ENCODE data around the gene LIAS. TPM values are rescaled to one million over a fixed set of nuclear protein-coding genes. Genes with fewer than 3 reads are reported as not detected.

The LIAS gene
- total and polyA plus RNA-seq, 4 donors, result 8.6 to 26.7 (median 12.5) TPM

DNA sequence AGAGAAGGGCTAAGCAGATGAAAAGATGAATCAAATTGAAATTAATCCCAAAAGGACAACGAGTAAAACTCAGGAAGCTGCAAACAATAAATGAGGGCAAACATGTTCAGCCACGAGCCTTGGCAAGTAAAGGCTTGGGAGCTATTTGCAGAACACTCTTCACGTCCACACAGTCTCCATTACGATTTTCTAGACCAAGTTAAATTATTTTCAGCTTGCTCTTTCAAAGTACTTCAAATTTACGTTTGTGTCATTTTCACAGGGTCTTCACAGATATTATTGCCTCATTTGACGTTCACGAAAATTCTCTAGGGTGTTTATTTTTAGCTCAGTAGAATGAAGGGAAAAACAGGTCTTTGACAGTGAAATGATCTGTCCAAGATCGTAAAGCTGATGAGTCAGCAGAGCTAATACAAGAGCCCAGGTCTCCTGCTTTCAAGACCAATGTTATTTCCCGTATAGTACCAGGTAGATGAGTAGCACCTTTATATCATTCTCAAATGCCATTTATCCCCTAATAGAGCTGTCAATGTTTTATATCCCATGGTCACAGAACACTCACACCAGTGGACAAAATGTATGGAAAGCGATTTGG lies 31.2 kb upstream of the LIAS start:
- Histone ChIP-seq H3K27me3 (ENCODE audit: control insufficient read depth in 3 of 3, insufficient read depth in 3 of 3, low read length in 2 of 3) (no peaks in the 10 kb centered on the region), H3K4me3 (no peak overlapping the region), H3K4me1 (ENCODE audit: control insufficient read depth in 5 of 5, insufficient read depth in 5 of 5, low read length in 5 of 5) (no peaks in the 10 kb centered on the region), H3K36me3 (ENCODE audit: control insufficient read depth in 4 of 4, insufficient read depth in 4 of 4, low read length in 4 of 4) (no peaks in the 10 kb centered on the region), H3K27ac (ENCODE audit: low read depth in 1 of 2, low read length in 1 of 2) (no peak overlapping the region), H3K9me3 (ENCODE audit: control insufficient read depth in 4 of 4, insufficient read depth in 3 of 4, low read length in 3 of 4) (no peaks in the 10 kb centered on the region), H3K9ac (ENCODE audit: insufficient read depth in 1 of 2, low read length in 2 of 2) (no peak overlapping the region)
- ATAC-seq (ENCODE audit: insufficient read depth, low FRiP score) (no peak), DNase-seq (no peak)
- TF ChIP-seq, protein P1, sequence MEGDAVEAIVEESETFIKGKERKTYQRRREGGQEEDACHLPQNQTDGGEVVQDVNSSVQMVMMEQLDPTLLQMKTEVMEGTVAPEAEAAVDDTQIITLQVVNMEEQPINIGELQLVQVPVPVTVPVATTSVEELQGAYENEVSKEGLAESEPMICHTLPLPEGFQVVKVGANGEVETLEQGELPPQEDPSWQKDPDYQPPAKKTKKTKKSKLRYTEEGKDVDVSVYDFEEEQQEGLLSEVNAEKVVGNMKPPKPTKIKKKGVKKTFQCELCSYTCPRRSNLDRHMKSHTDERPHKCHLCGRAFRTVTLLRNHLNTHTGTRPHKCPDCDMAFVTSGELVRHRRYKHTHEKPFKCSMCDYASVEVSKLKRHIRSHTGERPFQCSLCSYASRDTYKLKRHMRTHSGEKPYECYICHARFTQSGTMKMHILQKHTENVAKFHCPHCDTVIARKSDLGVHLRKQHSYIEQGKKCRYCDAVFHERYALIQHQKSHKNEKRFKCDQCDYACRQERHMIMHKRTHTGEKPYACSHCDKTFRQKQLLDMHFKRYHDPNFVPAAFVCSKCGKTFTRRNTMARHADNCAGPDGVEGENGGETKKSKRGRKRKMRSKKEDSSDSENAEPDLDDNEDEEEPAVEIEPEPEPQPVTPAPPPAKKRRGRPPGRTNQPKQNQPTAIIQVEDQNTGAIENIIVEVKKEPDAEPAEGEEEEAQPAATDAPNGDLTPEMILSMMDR (IDR thresholded peaks at IDR 0.05; ENCODE audit: control extremely low read depth, extremely low read depth), result no peak
- 64 to 80% methylated on average over 10 of the region's 10 CpGs for WGBS, 2 donors

DNA sequence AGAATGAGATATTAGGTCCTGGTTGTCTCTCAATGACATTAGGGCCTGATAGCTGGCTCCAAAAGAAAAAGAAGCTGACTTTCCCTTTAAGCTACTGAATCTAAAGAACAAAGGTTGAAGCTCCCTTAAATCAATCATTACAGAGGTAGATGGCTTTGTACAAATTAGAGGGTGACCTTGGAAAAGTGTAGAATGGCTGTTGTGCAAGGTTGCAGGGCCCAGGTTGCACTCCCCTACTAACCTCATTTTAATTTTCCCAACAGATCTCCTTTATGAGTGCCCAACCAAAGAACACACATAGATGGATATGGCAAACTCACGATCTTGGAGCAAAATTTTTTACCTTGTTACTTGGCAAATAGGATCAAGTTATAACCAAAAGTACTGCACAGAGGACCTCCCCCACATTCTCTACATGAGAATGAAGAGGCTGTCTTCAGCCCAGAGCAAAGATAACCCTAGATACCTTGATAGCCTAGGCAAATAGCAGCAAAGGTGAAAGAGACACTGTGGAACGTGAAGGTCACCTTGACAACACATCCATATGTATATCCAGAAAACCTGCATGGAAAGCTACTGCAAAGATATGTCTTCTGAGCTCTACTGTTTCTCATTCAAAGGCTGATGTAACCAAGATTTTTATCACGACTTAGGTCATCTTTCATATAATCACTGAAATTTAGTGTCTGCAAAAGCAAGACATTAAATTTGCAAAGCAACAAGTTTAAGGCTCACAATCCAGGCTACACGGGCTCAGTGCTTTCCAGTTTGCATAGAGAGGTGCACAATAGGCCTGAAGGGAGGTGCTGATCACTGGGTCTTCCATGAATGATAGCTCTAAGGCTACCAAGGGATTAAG lies 29.2 kb upstream of the LIAS start:
- DNase-seq (no peak), ATAC-seq (ENCODE audit: insufficient read depth, low FRiP score) (no peak)
- H3K4me3 ChIP-seq, result no peak overlapping the region
- no peak overlapping the region for H3K27ac ChIP-seq (ENCODE audit: low read depth in 1 of 2, low read length in 1 of 2)
- 84 to 86% methylated on average over 4 of the region's 4 CpGs for WGBS, 2 donors
- no peak overlapping the region for H3K9ac ChIP-seq (ENCODE audit: insufficient read depth in 1 of 2, low read length in 2 of 2)
- TF ChIP-seq, protein P1 (IDR thresholded peaks at IDR 0.05; ENCODE audit: control extremely low read depth, extremely low read depth), result no peak
- H3K27me3 ChIP-seq (ENCODE audit: control insufficient read depth in 3 of 3, insufficient read depth in 3 of 3, low read length in 2 of 3), result no peaks in the 10 kb centered on the region
- no peaks in the 10 kb centered on the region for H3K4me1 ChIP-seq (ENCODE audit: control insufficient read depth in 5 of 5, insufficient read depth in 5 of 5, low read length in 5 of 5)
- H3K9me3 ChIP-seq (ENCODE audit: control insufficient read depth in 4 of 4, insufficient read depth in 3 of 4, low read length in 3 of 4), result no peaks in the 10 kb centered on the region
- H3K36me3 ChIP-seq (ENCODE audit: control insufficient read depth in 4 of 4, insufficient read depth in 4 of 4, low read length in 4 of 4), result no peaks in the 10 kb centered on the region

DNA sequence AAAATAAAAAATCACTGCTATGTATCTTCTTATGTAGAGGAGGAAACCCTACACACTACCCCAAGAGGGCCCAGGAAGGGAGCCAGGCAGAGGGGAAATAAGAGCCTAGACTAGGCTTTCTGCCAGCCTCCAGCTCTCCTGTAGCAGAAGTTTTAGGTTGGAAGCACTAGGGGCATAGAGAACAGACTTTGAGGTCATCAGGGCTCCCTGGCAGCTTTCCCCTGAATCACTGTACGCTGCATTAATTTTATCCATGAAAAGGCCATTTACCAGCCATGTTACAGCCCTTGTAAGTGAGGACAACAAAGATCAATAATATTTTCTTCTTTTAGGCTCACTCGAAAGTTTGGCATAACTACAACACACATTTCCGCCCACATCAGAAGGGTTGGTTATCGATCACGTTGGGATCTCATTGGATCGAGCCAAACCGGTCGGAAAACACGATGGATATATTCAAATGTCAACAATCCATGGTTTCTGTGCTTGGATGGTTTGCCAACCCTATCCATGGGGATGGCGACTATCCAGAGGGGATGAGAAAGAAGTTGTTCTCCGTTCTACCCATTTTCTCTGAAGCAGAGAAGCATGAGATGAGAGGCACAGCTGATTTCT lies 24.9 kb upstream of the LIAS start:
- no peaks in the 10 kb centered on the region for H3K36me3 ChIP-seq (ENCODE audit: control insufficient read depth in 4 of 4, insufficient read depth in 4 of 4, low read length in 4 of 4)
- 91 to 96% methylated on average over 11 of the region's 11 CpGs for WGBS, 2 donors
- no peak overlapping the region for H3K4me3 ChIP-seq
- no peak for DNase-seq
- no peak for ATAC-seq (ENCODE audit: insufficient read depth, low FRiP score)
- H3K9ac ChIP-seq (ENCODE audit: insufficient read depth in 1 of 2, low read length in 2 of 2), result no peak overlapping the region
- no peaks in the 10 kb centered on the region for H3K4me1 ChIP-seq (ENCODE audit: control insufficient read depth in 5 of 5, insufficient read depth in 5 of 5, low read length in 5 of 5)
- H3K9me3 ChIP-seq (ENCODE audit: control insufficient read depth in 4 of 4, insufficient read depth in 3 of 4, low read length in 3 of 4), result no peaks in the 10 kb centered on the region
- H3K27ac ChIP-seq (ENCODE audit: low read depth in 1 of 2, low read length in 1 of 2), result no peak overlapping the region
- no peaks in the 10 kb centered on the region for H3K27me3 ChIP-seq (ENCODE audit: control insufficient read depth in 3 of 3, insufficient read depth in 3 of 3, low read length in 2 of 3)
- TF ChIP-seq, protein P1 (IDR thresholded peaks at IDR 0.05; ENCODE audit: control extremely low read depth, extremely low read depth), result no peak

All from lung (tissue), 12 donors.